ENCODE measurements around the gene TARBP1.

GRCh38 chr1:234488054-234489006 is 9.4 kb upstream of the TARBP1 start:
- no peak for TF ChIP-seq CTCF (IDR thresholded peaks at IDR 0.05)
- TF ChIP-seq POLR2AphosphoS5 (IDR thresholded peaks at IDR 0.05), result no peak
- no peak for TF ChIP-seq EP300 (IDR thresholded peaks at IDR 0.05)
- TF ChIP-seq POLR2A (IDR thresholded peaks at IDR 0.05; ENCODE audit: low read depth), result no peak
